Heart right ventricle (tissue), 16 donors: ENCODE results near the gene UBXN1. TPM values are rescaled to one million over a fixed set of nuclear protein-coding genes. Genes with fewer than 3 reads are reported as not detected.
A peak's percentile ranks its signal among the peaks of the same experiment; 100 is the strongest.
"Not testable (repeated sequence)": the region's sequence is repeated elsewhere in the genome, so short reads cannot be mapped to it uniquely, and the experiment has no call there.

Source experiments
- ATAC-seq, 8 donors: fragments of 200-7000 bp; cut with Tn5 transposase; one replicate each; pipeline ENCODE4 v1.9.1; 2020; ENCODE audit warnings: mild to moderate bottlenecking in 8 of 8, moderate library complexity in 8 of 8, moderate number of reproducible peaks in 1 of 8
- DNase-seq, 2 donors: peaks; one replicate each; pipeline ENCODE4 v3.0.0-alpha.2; 2020
- H3K27ac ChIP-seq, 10 donors: fragments of 200-600 bp; sonication (generic) in 2 of 10; one replicate each; pipeline versions ENCODE4 v1.5.0 to v1.8.0; 2020 to 2022; ENCODE audit warnings: mild to moderate bottlenecking in 3 of 10
- H3K27me3 ChIP-seq, 7 donors: fragments of 200-600 bp; one replicate each; pipeline ENCODE4 v1.8.0; 2021 to 2022; ENCODE audit warnings: mild to moderate bottlenecking in 2 of 7
- H3K36me3 ChIP-seq, 9 donors: fragments of 200-600 bp; sonication (generic) in 1 of 9; one replicate each; pipeline versions ENCODE4 v1.5.0 to v1.8.0; 2020 to 2022; ENCODE audit warnings: mild to moderate bottlenecking in 2 of 9
- H3K4me1 ChIP-seq, 9 donors: fragments of 200-600 bp; sonication (generic) in 1 of 9; one replicate each; pipeline versions ENCODE4 v1.5.0 to v1.8.0; 2020 to 2022; ENCODE audit warnings: mild to moderate bottlenecking in 4 of 9
- H3K4me3 ChIP-seq, 10 donors: fragments of 200-600 bp; sonication (generic) in 2 of 10; one replicate each; pipeline versions ENCODE4 v1.5.0 to v1.8.0; 2020 to 2022; ENCODE audit warnings: mild to moderate bottlenecking in 7 of 10, moderate library complexity in 2 of 10
- H3K9me3 ChIP-seq, 11 donors: fragments of 200-600 bp in 10 of 11; sonication (generic) in 2 of 11; one replicate each; pipeline versions ENCODE4 v1.5.0 to v1.8.0; 2013 to 2022; ENCODE audit warnings: mild to moderate bottlenecking in 2 of 11, control low read depth in 1 of 11, moderate library complexity in 1 of 11
- CTCF ChIP-seq, 9 donors: fragments of 200-600 bp; sonication (generic) in 2 of 9; IDR thresholded peaks; one replicate each; pipeline versions ENCODE4 v1.5.0 to v1.8.0; 2021 to 2022; ENCODE audit warnings: antibody characterized with exemption in 9 of 9, mild to moderate bottlenecking in 5 of 9, moderate library complexity in 1 of 9
- WGBS, 2 donors: extraction: QIAGEN DNeasy Blood & Tissue Kit; methylation state at CpG; one replicate each; pipeline ENCODE4 v1.1.7; 2013; ENCODE audit warnings: inconsistent platforms in 1 of 2; 5-methylcytosine and 5-hydroxymethylcytosine counted together
- intact Hi-C, 10 donors: fragments of 100-400 bp; cut with DNase I; formaldehyde crosslinking; loops; one replicate each; pipeline versions ENCODE4 v1.11.1 to v1.14.2; 2022
- polyA plus RNA-seq, 2 donors: library from polyadenylated mRNA; stranded (reverse); fragments of 200-250 nt; gene quantifications; one replicate each; pipeline ENCODE4 v1.2.3, GENCODE V29; 2013
- total RNA-seq, 10 donors: library from RNA; stranded (reverse); fragmentation: NEBNext Ultra II Directional in 3 of 10; extraction: Animal tissue kit (Norgen Biotek cat#: 25700) in 3 of 10; gene quantifications; one replicate each; pipeline versions ENCODE4 v1.2.1 to v1.2.4, GENCODE V29; 2021 to 2023
- donor health status: Arrhythmogenic right ventricular cardiomyopathy.
- donor health status: ischemic (EF 13 %, LVEDD 7.1; RV severe dilation, severe dysfunction).
- donor health status: healthy with polysubstance abuse.
- donor health status: DM: no; HTN: yes; CAD: no.
- donor health status: DM: no; HTN: no; CAD: no.
- donor health status: ischemic (EF 25% LVEDD 6.9; RV normal size, moderate dysfunction).
- donor health status: ischemic (EF 25% LVEDD 5.7; RV mildly dilated, moderate dysfunction).
- donor health status: healthy.
- donor health status: DM: yes; HTN: yes; CAD: no.
- donor health status: Ischemic cardiomyopathy.
- donor health status: ischemic (EF 35%, LVEDD 5.7; RV mildly dilated, moderate dysfunction).
- donor health status: nonischemic (EF 11% LVEDD 7.7; RV severe dilation, severe dysfunction).
- donor health status: DM: yes; HTN: yes; CAD: no.
- donor health status: PGD.
- donor health status: ischemic (EF 29% LVEDD 5.4; RV normal size, mild dysfunction).
- donor health status: nonischemic (EF 23%, LVEDD 6.1; RV moderate dilation, normal function).

UBXN1 gene
- total and polyA plus RNA-seq, 12 donors, result 57.8 to 175 (median 82.4) TPM

- no peaks in the 10 kb centered on the region for H3K9me3 ChIP-seq
- H3K27ac ChIP-seq, result peak overlapping the region in 3 of 10 donors; percentile 91 to 93 (median 92)
- H3K36me3 ChIP-seq, result peaks cover 0 to 55% (median 17%) of the 10 kb centered on the region in 9 donors
- DNase-seq, result no peak
- peaks cover 8 to 55% (median 39%) of the 10 kb centered on the region in 9 donors for H3K4me1 ChIP-seq
- TF ChIP-seq CTCF (IDR thresholded peaks at IDR 0.05), result no peak
- H3K4me3 ChIP-seq, result peak overlapping the region in 8 of 10 donors; percentile 76 to 100 (median 94)
- 73 to 79% methylated on average over 15 of the region's 15 CpGs for WGBS, 2 donors
- intact Hi-C loops, result no loop called here
- ATAC-seq, result no peak
- no peaks in the 10 kb centered on the region for H3K27me3 ChIP-seq
These were observed 1.2 kb downstream of the UBXN1 start for GRCh38 chr11:62677714-62678113.

- intact Hi-C loops, result no loop called here
These were observed 1.7 kb downstream of the UBXN1 start for GRCh38 chr11:62677156-62677555.

GRCh38 chr11:62676698-62677097 lies 2.2 kb downstream of the UBXN1 start:
- H3K9me3 ChIP-seq, result no peaks in the 10 kb centered on the region
- H3K4me1 ChIP-seq, result peaks cover 8 to 63% (median 46%) of the 10 kb centered on the region in 9 donors
- no peak for DNase-seq
- 46 to 50% methylated on average over 6 of the region's 6 CpGs for WGBS, 2 donors
- intact Hi-C loops, result no loop called here
- no peak overlapping the region for H3K27ac ChIP-seq
- H3K27me3 ChIP-seq, result no peaks in the 10 kb centered on the region
- no peak for ATAC-seq
- no peak overlapping the region for H3K4me3 ChIP-seq
- H3K36me3 ChIP-seq, result peaks cover 0 to 55% (median 17%) of the 10 kb centered on the region in 9 donors
- no peak for TF ChIP-seq CTCF (IDR thresholded peaks at IDR 0.05)

More at GRCh38 chr11:62677156-62677555, 1.7 kb downstream of the UBXN1 start:
- ATAC-seq (no peak), DNase-seq (no peak)
- 59 to 73% methylated on average over 6 of the region's 6 CpGs for WGBS, 2 donors
- TF ChIP-seq CTCF (IDR thresholded peaks at IDR 0.05), result no peak
- Histone ChIP-seq H3K36me3 (peaks cover 0 to 55% (median 17%) of the 10 kb centered on the region in 9 donors), H3K27me3 (no peaks in the 10 kb centered on the region), H3K9me3 (no peaks in the 10 kb centered on the region), H3K4me3 (no peak overlapping the region), H3K27ac (no peak overlapping the region), H3K4me1 (peaks cover 8 to 61% (median 45%) of the 10 kb centered on the region in 9 donors)

GRCh38 chr11:62675415-62675814 lies 3.5 kb downstream of the UBXN1 start:
- intact Hi-C loops, H3K4me3 ChIP-seq, H3K27me3 ChIP-seq, H3K9me3 ChIP-seq, DNase-seq, ATAC-seq, H3K27ac ChIP-seq: not testable (repeated sequence)
- peaks cover 0 to 55% (median 17%) of the 10 kb centered on the region in 9 donors for H3K36me3 ChIP-seq
- H3K4me1 ChIP-seq, result peaks cover 5 to 64% (median 46%) of the 10 kb centered on the region in 9 donors
- WGBS, 2 donors, result 95 to 97% methylated on average over 10 of the region's 10 CpGs

- Histone ChIP-seq H3K4me3 (peak overlapping the region in 3 of 10 donors; percentile 84 to 94 (median 94)), H3K4me1 (peaks cover 5 to 67% (median 44%) of the 10 kb centered on the region in 9 donors), H3K9me3 (no peaks in the 10 kb centered on the region), H3K36me3 (peaks cover 0 to 56% (median 17%) of the 10 kb centered on the region in 9 donors), H3K27me3 (no peaks in the 10 kb centered on the region), H3K27ac (peak overlapping the region in 3 of 10 donors; percentile 90 to 94 (median 93))
- WGBS, 2 donors, result 90 to 92% methylated on average over 2 of the region's 2 CpGs
- intact Hi-C loops, result loop anchor here in 2 of 10 donors (5.0 kb wide), 1 partner anchor 34 kb away; the partner anchor contains the start of genes BSCL2 (in 2 of the 2) and GNG3 (in 2 of the 2)
- ATAC-seq (no peak), DNase-seq (no peak)
- TF ChIP-seq CTCF (IDR thresholded peaks at IDR 0.05), result no peak
These were observed 5.7 kb downstream of the UBXN1 start for GRCh38 chr11:62673196-62673525.
